ENCODE data around the gene DYNLRB1. TPM values are rescaled to one million over a fixed set of nuclear protein-coding genes. Genes with fewer than 3 reads are reported as not detected.

DYNLRB1 gene
- total and polyA plus RNA-seq, 9 of the 15 experiments (the other 6 are each of a cell fraction or from before 2014, with no cell fraction given), result 48.7 to 358 (median 121) TPM

- in situ Hi-C loops (cut with MboI), result no loop called here
- DNase-seq (ENCODE audit: extremely low read depth in 1 of 4, low spot score in 3 of 4), result no peak
- BruUV-seq (replicated peaks), result no TSS peak
- TF ChIP-seq TRIM25 (IDR thresholded peaks at IDR 0.05; ENCODE audit: borderline replicate concordance), result no peak
- no peak for TF ChIP-seq ZNF668 (CRISPR knock-in tag; IDR thresholded peaks at IDR 0.05)
- TF ChIP-seq NRF1 (conservative IDR thresholded peaks at IDR 0.05 in 1 of 2, IDR thresholded peaks at IDR 0.05 in 1 of 2), result no peak
- no peak for TF ChIP-seq EHMT2 (IDR thresholded peaks at IDR 0.05)
- TF ChIP-seq ZNF134 (CRISPR knock-in tag; conservative IDR thresholded peaks at IDR 0.05), result no peak
- TF ChIP-seq NFXL1 (CRISPR knock-in tag; IDR thresholded peaks at IDR 0.05), result no peak
- no peak for TF ChIP-seq LCOR (CRISPR knock-in tag; IDR thresholded peaks at IDR 0.05)
- TF ChIP-seq PREB (CRISPR knock-in tag; IDR thresholded peaks at IDR 0.05), result no peak
- TF ChIP-seq NFRKB (IDR thresholded peaks at IDR 0.05; ENCODE audit: low read depth), result no peak
- no peak for TF ChIP-seq MAZ (CRISPR knock-in tag; conservative IDR thresholded peaks at IDR 0.05 in 1 of 2, IDR thresholded peaks at IDR 0.05 in 1 of 2)
- TF ChIP-seq CHAMP1 (IDR thresholded peaks at IDR 0.05), result no peak
- no peak for TF ChIP-seq ZNF518B (CRISPR knock-in tag; IDR thresholded peaks at IDR 0.05)
- TF ChIP-seq ETS1 (conservative IDR thresholded peaks at IDR 0.05; ENCODE audit: control insufficient read depth, low read depth, low read length), result no peak
These were observed 15.4 kb upstream of the DYNLRB1 start for GRCh38 chr20:34500823-34501222.

More at GRCh38 chr20:34500823-34501222, 15.4 kb upstream of the DYNLRB1 start:
- Histone ChIP-seq H3K27ac (ENCODE audit: extremely low read depth, low read depth, low read length) (no peak overlapping the region), H3K9ac (ENCODE audit: insufficient read depth in 1 of 2, low read depth in 2 of 2, low read length in 2 of 2) (no peak overlapping the region), H3K9me3 (replicated peaks; ENCODE audit: control insufficient read depth, insufficient read depth, low read depth, low read length) (no peaks in the 10 kb centered on the region), H3K9me1 (ENCODE audit: control insufficient read depth, insufficient read depth, low read length) (no peaks in the 10 kb centered on the region), H3K4me2 (ENCODE audit: insufficient read depth, low read length) (no peak overlapping the region), H3K4me1 (replicated peaks in 1 of 2; ENCODE audit: control insufficient read depth in 2 of 2, insufficient read depth in 2 of 2, low read length in 2 of 2) (no peaks in the 10 kb centered on the region), H2AFZ (ENCODE audit: low read depth, low read length) (no peak overlapping the region), H3K4me3 (no peak overlapping the region), H3K27me3 (ENCODE audit: control insufficient read depth in 2 of 2, insufficient read depth in 2 of 2, low read length in 2 of 2) (no peaks in the 10 kb centered on the region), H3K79me2 (ENCODE audit: control insufficient read depth, insufficient read depth, low read length) (0 out of 3 replicates have a peak, but pooled peaks cover 7% of the 10 kb centered on the region), H4K20me1 (replicated peaks; ENCODE audit: control insufficient read depth, insufficient read depth, low read length) (no peaks in the 10 kb centered on the region), H3K36me3 (ENCODE audit: control insufficient read depth, insufficient read depth, low read length) (peaks cover 41% of the 10 kb centered on the region)
- FAIRE-seq (no peak), ATAC-seq (no peak)
- ChIA-PET CTCF (ENCODE audit: low intra/inter-chr PET ratio) (no interaction called here), POLR2A (no interaction called here)
- WGBS (ENCODE audit: insufficient coverage, low coverage, missing lambda C conversion rate), result 71% methylated on average over 1 of the region's 1 CpG
- intact Hi-C loops (cut with micrococcal nuclease), result no loop called here

Data from K562 (cell line).